GM11168 (cell line): ENCODE data around the gene UNC79.

Experiments
- in situ Hi-C: fragments of 300-500 bp; cut with MboI; formaldehyde crosslinking; loops from one replicate; pipeline ENCODE4 v1.12.0; 2022; ENCODE audit warnings: low sequenced_read_pairs; ENCODE audit not compliant: unreplicated experiment

UNC79 gene

GRCh38 chr14:93648440-93649168, 217.9 kb downstream of the UNC79 start:
- in situ Hi-C loops: no loop called here

- in situ Hi-C loops: loop anchor here (10.0 kb wide), 1 partner anchor 230 kb away; no protein-coding TSS in a partner anchor
These were observed 223.9 kb downstream of the UNC79 start for GRCh38 chr14:93654599-93654998.

- in situ Hi-C loops: loop anchor here (10.0 kb wide), 1 partner anchor 230 kb away; no protein-coding TSS in a partner anchor
These were observed 224.5 kb downstream of the UNC79 start for GRCh38 chr14:93655078-93655750.

GRCh38 chr14:93657875-93658274, 227.1 kb downstream of the UNC79 start:
- in situ Hi-C loops: loop anchor here (10.0 kb wide), 1 partner anchor 227 kb away; no protein-coding TSS in a partner anchor

GRCh38 chr14:93663317-93663716, 232.6 kb downstream of the UNC79 start:
- in situ Hi-C loops: no loop called here

- in situ Hi-C loops: no loop called here
These were observed 234.4 kb downstream of the UNC79 start for GRCh38 chr14:93665169-93665568.

GRCh38 chr14:93669632-93670031, 238.9 kb downstream of the UNC79 start:
- in situ Hi-C loops: no loop called here

GRCh38 chr14:93674343-93674742, 243.6 kb downstream of the UNC79 start:
- in situ Hi-C loops: no loop called here

GRCh38 chr14:93675651-93676050, 244.9 kb downstream of the UNC79 start:
- in situ Hi-C loops: no loop called here

- in situ Hi-C loops: no loop called here
These were observed 245.7 kb downstream of the UNC79 start for GRCh38 chr14:93676416-93676958.

GRCh38 chr14:93682459-93682858, 251.7 kb downstream of the UNC79 start:
- in situ Hi-C loops: no loop called here

- in situ Hi-C loops: no loop called here
These were observed 252.5 kb downstream of the UNC79 start for GRCh38 chr14:93683226-93683625.

GRCh38 chr14:93685121-93685895, 254.6 kb downstream of the UNC79 start:
- in situ Hi-C loops: no loop called here

GRCh38 chr14:93686268-93686667, 255.5 kb downstream of the UNC79 start:
- in situ Hi-C loops: no loop called here

GRCh38 chr14:93688239-93688666, 257.5 kb downstream of the UNC79 start:
- in situ Hi-C loops: no loop called here

- in situ Hi-C loops: no loop called here
These were observed 258.1 kb downstream of the UNC79 start for GRCh38 chr14:93688820-93689219.

GRCh38 chr14:93690146-93690545, 259.4 kb downstream of the UNC79 start:
- in situ Hi-C loops: no loop called here

- in situ Hi-C loops: no loop called here
These were observed 260.5 kb downstream of the UNC79 start for GRCh38 chr14:93691042-93691780.

- in situ Hi-C loops: no loop called here
These were observed 263.2 kb downstream of the UNC79 start for GRCh38 chr14:93693914-93694313.

- in situ Hi-C loops: no loop called here
These were observed 270.2 kb downstream of the UNC79 start for GRCh38 chr14:93700928-93701327.
